HG03460 (cell line): ENCODE measurements around the gene IL2RA.
"Not testable (repeated sequence)": the region's sequence is repeated elsewhere in the genome, so short reads cannot be mapped to it uniquely, and the experiment has no call there.

Experiments
- ATAC-seq: cut with Tn5 transposase; IDR thresholded peaks from one replicate; pipeline ENCODE4 v1.9.1; 2021; ENCODE audit not compliant: unreplicated experiment

The IL2RA gene

GRCh38 chr10:6018422-6018821 lies 43.7 kb downstream of the IL2RA start:
- no peak for ATAC-seq

- ATAC-seq, result no peak
Observed at GRCh38 chr10:6017781-6018354, 44.3 kb downstream of the IL2RA start.

DNA sequence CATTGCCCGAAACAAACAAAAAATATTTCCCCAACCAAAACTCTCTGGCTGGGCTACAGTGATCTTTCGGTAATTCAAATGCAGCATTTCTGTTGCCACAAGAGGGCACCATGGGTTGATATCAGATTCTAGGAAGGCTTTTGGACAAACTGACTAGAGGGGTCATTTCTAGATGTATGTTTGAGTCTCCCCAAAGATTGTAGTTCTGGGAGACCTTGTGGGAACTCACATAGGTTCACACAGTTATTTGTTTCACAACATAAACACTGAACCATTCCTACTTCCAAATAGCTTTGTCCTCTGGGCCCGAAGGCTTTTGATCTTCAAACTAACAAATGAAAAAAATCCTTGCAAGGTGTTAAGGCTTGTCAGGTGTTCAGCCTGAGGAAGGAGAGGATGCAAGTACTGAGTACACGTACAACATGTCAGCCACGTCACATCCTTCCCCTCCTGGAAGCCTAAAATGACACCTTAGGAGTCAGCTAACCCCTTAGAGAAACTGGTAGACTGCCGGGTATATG lies 47.9 kb downstream of the IL2RA start:
- no peak for ATAC-seq

DNA sequence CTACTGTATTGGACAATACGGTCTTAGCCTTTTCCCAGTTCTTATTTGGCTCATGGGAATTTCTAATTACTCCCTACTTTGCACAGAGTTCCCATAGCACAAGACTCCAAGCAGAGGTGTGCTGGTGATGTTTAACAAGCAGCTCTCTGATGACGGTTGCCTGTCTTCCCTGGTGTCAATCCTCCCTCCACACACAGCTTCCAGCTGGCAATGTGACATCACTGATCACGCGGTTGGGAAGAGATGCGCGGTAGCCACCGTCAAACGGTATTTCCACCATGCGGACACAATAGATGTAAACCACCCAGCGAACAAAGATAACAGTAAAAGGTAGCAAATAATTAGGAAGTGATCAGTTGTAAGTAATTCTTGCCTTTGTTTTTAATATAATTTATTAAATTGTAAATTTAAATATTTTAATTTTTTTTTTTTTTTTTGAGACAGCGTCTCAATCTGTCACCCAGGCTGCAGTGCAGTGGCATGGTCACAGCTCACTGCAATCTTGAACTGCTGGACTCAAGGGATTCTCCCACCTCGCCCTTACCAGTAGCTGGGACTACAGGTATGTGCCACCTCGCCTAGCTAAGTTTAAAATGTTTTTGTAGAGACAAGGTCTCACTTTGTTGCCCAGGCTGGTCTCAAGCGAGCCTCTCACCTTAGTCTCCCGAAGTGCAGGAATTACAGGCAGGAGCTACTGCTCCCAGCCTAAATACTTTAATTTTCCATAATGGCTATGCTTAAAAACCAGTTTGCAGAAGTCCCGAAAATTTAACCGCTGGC lies 48.6 kb downstream of the IL2RA start:
- ATAC-seq, result no peak

DNA sequence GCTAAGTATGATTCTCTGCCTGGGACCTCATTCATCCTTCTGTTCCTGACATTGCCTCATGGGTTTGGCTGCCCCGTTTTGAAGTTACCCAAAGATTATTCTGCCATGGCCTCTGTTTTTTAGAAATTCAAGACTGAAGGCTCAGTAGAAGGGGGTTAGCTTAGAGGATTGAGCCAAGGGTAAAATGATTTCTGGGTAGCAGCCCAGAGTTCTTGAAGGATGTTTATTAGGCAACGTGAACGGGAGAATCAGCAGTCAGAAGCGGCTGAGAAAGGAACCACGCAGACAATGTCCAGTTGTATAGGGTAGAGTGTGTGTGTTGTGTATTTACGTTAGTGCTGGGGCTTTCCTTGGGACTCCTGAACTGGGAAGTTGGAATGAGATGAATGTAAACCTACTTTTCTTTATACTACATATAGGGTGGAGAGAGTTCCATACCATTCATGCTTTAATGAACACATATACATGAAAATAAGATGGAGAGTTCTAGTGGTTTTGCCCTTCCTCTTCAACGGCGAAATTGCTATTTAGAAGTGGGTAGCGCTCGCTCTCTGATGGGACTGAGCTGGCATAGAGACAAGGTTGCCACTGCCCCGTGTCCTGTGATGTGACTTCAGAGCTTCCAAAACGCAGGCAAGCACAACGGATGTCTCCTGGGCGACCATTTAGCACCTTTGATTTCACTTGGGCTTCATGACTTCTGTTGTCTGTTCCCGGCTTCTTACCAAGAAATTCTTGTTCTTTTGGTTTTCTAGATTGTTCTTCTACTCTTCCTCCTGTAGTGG lies 49.9 kb downstream of the IL2RA start:
- ATAC-seq, result no peak

DNA sequence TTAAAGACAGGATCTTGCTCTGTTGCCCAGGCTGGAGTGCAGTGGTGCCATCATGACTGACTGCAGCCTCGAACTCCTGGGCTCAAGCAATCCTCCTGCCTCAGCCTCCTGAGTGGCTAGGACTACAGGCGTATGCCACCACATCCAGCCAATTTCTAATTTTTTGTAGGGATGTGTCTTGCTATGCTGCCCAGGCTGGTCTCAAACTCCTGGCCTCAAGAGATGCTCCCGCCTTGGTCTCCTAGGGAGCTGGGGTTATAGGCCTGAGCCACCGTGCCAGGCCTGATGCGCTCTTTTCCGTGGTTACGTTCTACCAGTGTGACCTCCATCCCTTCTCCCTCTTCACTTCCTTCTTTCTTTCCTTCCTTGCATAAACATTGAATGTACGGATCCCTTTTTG lies 50.6 kb downstream of the IL2RA start:
- ATAC-seq, result no peak

- ATAC-seq, result no peak
Observed at GRCh38 chr10:6010569-6010968, 51.6 kb downstream of the IL2RA start.

GRCh38 chr10:6009961-6010360 lies 52.2 kb downstream of the IL2RA start:
- no peak for ATAC-seq

- ATAC-seq, result no peak
Observed at GRCh38 chr10:6009150-6009549, 53.0 kb downstream of the IL2RA start.

- ATAC-seq, result no peak
Observed at GRCh38 chr10:6008497-6009142, 53.5 kb downstream of the IL2RA start.

GRCh38 chr10:6006991-6007390 lies 55.2 kb downstream of the IL2RA start:
- no peak for ATAC-seq

DNA sequence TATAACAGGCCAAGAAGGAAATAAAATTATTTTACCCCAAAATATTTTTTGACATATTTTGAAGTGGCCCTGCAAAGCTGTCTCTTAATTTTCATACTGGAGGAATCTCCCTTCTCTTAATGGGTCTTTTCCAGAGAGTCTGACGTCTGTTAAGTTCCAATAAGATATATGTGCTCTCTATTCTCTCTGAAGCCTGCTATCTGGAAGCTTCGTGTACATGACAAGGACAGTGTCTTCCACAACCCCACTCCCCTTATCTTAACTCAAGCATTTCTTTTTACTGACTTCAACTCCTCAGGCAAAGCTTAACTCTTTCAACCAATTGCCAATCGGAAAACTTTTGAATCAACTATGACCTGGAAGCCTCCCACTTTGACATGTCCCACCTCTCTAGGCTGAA lies 55.6 kb downstream of the IL2RA start:
- no peak for ATAC-seq

DNA sequence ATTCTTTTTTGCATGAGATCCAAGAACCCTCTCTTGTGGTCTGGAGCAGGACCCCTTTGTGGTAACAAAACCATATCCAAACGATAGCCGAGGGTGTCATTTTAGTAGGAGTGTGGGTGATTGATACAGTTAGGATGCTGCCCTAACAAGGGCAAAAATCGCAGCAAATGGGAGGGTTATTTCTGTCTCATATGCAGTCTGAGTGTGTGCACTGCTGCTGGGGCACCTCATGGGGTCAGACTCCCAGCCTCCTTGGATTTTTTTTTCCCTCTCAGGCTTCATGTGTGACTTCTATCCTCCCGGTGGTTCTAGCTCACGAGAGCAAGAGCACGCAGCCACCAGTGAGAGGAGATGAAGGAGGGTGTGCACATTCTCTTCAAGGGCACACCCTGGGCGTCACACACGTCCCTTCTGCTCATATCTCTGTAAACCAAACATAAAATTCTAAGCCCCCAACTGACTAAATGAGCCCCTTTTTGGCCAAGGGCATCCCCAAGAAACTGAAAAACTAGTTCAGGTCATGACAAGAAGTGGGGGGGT lies 56.2 kb downstream of the IL2RA start:
- ATAC-seq, result no peak

DNA sequence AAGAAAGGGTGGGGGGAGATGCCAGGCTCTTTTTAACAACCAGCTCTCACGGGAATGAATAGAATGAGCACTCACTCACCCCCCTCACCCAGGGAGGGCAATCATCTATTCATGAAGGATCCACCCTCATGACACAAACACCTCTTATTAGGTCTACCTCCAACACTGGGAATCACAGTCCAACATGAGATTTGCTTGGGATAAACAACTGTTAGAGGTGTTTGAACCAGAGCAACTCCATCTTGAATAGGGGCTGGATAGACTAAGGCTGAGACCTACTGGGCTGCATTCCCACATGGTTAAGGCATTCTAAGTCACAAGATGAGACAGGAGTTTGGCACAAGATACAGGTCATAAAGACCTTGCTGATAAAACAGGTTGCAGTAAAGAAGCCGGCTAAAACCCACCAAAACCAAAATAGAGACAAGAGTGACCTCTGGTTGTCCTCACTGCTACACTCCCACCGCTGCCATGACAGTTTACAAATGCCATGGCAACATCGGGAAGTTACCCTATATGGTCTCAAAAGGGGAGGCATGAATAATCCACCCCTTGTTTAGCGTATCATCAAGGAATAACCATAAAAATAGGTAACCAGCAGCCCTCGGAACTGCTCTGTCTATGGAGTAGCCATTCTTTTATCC lies 56.9 kb downstream of the IL2RA start:
- ATAC-seq, result not testable (repeated sequence)

- ATAC-seq, result no peak
Observed at GRCh38 chr10:6002809-6003510, 59.2 kb downstream of the IL2RA start.

GRCh38 chr10:5999440-6000165 lies 62.6 kb downstream of the IL2RA start:
- no peak for ATAC-seq

- ATAC-seq, result no peak
Observed at GRCh38 chr10:5996696-5997095, 65.5 kb downstream of the IL2RA start.

GRCh38 chr10:5992398-5992797 lies 69.8 kb downstream of the IL2RA start:
- no peak for ATAC-seq

DNA sequence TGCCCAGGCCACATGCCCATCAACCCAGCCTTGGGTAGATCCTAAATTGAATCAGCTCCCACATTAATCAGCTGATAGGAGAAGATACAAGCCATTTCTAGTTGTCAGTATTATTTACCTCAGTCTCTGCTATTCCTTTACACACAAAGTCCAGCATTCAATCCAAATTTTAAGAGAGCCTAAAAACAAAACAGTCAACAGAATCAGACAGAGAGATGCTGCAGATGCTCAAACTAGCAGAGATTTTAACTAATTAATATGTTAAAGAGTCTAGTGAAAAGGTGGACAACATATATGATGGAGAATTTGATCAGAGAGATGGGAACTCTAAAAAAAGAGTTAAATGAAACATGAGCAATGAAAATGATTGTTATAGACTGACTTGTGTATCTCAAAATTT lies 70.5 kb downstream of the IL2RA start:
- ATAC-seq, result no peak
